ENCODE results near the gene GALNT18. TPM values are rescaled to one million over a fixed set of nuclear protein-coding genes. Genes with fewer than 3 reads are reported as not detected.

Gene GALNT18
- total RNA-seq, 1 donor from 2014 or later = 46.4 TPM

GRCh38 chr11:11304550-11304949, 317.3 kb downstream of the GALNT18 start:
- no peak for ATAC-seq
- intact Hi-C loops (cut with DNase I) = no loop called here

GRCh38 chr11:11302565-11302964, 319.2 kb downstream of the GALNT18 start:
- H3K36me3 ChIP-seq = peaks cover 15% of the 10 kb centered on the region
- no peak for ATAC-seq
- no peaks in the 10 kb centered on the region for H3K9me3 ChIP-seq
- no peak overlapping the region for H3K27ac ChIP-seq
- H3K4me1 ChIP-seq = no peaks in the 10 kb centered on the region
- no peak for TF ChIP-seq CTCF (IDR thresholded peaks at IDR 0.05)
- no peak for DNase-seq
- intact Hi-C loops (cut with DNase I) = no loop called here
- no peaks in the 10 kb centered on the region for H3K27me3 ChIP-seq (ENCODE audit: low read depth)
- no peak overlapping the region for H3K4me3 ChIP-seq

More at GRCh38 chr11:11304550-11304949, 317.3 kb downstream of the GALNT18 start:
- peaks cover 17% of the 10 kb centered on the region for H3K36me3 ChIP-seq
- no peak for DNase-seq
- TF ChIP-seq CTCF (IDR thresholded peaks at IDR 0.05) = no peak
- H3K27ac ChIP-seq = no peak overlapping the region
- H3K4me3 ChIP-seq = no peak overlapping the region
- H3K9me3 ChIP-seq = no peaks in the 10 kb centered on the region
- H3K4me1 ChIP-seq = no peaks in the 10 kb centered on the region
- H3K27me3 ChIP-seq (ENCODE audit: low read depth) = no peaks in the 10 kb centered on the region

GRCh38 chr11:11301212-11301611, 320.6 kb downstream of the GALNT18 start:
- intact Hi-C loops (cut with DNase I) = no loop called here
- Histone ChIP-seq H3K9me3 (no peaks in the 10 kb centered on the region), H3K36me3 (peaks cover 12% of the 10 kb centered on the region), H3K27ac (no peak overlapping the region), H3K27me3 (ENCODE audit: low read depth) (no peaks in the 10 kb centered on the region), H3K4me3 (no peak overlapping the region), H3K4me1 (no peaks in the 10 kb centered on the region)
- ATAC-seq (no peak), DNase-seq (no peak)
- TF ChIP-seq CTCF (IDR thresholded peaks at IDR 0.05) = no peak

GRCh38 chr11:11297578-11297977, 324.2 kb downstream of the GALNT18 start:
- Histone ChIP-seq H3K27ac (no peak overlapping the region), H3K4me3 (no peak overlapping the region), H3K9me3 (no peaks in the 10 kb centered on the region), H3K4me1 (peaks cover 3% of the 10 kb centered on the region), H3K27me3 (ENCODE audit: low read depth) (no peaks in the 10 kb centered on the region), H3K36me3 (peaks cover 5% of the 10 kb centered on the region)
- intact Hi-C loops (cut with DNase I) = no loop called here
- TF ChIP-seq CTCF (IDR thresholded peaks at IDR 0.05) = no peak
- ATAC-seq (no peak), DNase-seq (no peak)

GRCh38 chr11:11296434-11296833, 325.4 kb downstream of the GALNT18 start:
- intact Hi-C loops (cut with DNase I) = no loop called here
- Histone ChIP-seq H3K36me3 (peaks cover 5% of the 10 kb centered on the region), H3K9me3 (no peaks in the 10 kb centered on the region), H3K27ac (no peak overlapping the region), H3K4me3 (no peak overlapping the region), H3K4me1 (peaks cover 11% of the 10 kb centered on the region), H3K27me3 (ENCODE audit: low read depth) (no peaks in the 10 kb centered on the region)
- TF ChIP-seq CTCF (IDR thresholded peaks at IDR 0.05) = no peak
- DNase-seq = no peak
- no peak for ATAC-seq

GRCh38 chr11:11294551-11294855, 327.3 kb downstream of the GALNT18 start:
- H3K36me3 ChIP-seq = peaks cover 10% of the 10 kb centered on the region
- intact Hi-C loops (cut with DNase I) = no loop called here
- H3K9me3 ChIP-seq = no peaks in the 10 kb centered on the region
- H3K4me1 ChIP-seq = peaks cover 15% of the 10 kb centered on the region
- ATAC-seq (no peak), DNase-seq (no peak)
- H3K4me3 ChIP-seq = no peak overlapping the region
- no peaks in the 10 kb centered on the region for H3K27me3 ChIP-seq (ENCODE audit: low read depth)
- no peak for TF ChIP-seq CTCF (IDR thresholded peaks at IDR 0.05)
- no peak overlapping the region for H3K27ac ChIP-seq
